Skeletal muscle cell (primary cell): ENCODE measurements around the gene SLIT3.
"Not testable (repeated sequence)": the region's sequence is repeated elsewhere in the genome, so short reads cannot be mapped to it uniquely, and the experiment has no call there.

Experiments used
- DNase-seq: peaks from one replicate; pipeline ENCODE4 v3.0.0-alpha.2; 2010; ENCODE audit warnings: low read depth
- H3K4me3 ChIP-seq: 2 replicates; pipeline ENCODE4 v1.5.1; 2011; ENCODE audit warnings: low read depth, mild to moderate bottlenecking, control low read depth, low read length, moderate library complexity

Gene SLIT3

DNA sequence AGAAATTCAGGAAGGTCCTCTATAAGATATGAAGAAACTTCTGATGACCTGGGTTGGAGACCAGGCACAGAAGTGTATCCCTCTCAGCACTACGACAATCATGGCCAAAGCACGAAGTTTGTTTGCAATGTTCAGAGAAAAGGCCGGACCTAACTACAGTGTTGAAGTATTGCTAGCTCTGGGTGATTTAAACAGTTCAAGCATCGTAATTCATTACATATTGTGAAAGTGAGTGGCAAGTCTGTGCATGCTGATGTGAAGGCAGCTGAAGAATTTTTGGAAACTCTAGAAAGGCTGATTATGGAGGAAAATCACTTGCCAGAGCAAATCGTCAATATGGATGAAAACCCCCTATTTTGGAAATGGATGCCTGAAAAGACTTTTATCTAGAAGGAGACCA is 654.6 kb downstream of the SLIT3 start:
- H3K4me3 ChIP-seq: no peak overlapping the region
- no peak for DNase-seq

DNA sequence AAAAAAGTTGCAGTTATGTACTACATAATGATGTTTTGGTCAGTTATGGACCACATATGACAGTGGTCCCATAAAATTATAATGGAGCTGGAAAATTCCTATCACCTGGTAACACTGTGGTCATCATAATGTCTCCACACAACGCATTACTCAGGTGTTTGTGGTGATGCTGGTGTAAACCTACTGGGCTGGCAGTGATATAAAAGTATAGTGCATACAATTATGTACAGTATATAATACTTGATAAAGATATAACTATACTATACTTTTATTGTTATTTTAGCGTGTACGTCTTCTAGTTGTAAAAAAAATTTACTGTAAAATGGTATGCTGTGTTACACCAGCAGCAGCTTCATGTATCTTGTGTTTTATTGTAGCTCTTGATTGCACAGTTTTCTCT is 655.7 kb downstream of the SLIT3 start:
- H3K4me3 ChIP-seq: no peak overlapping the region
- DNase-seq: no peak

DNA sequence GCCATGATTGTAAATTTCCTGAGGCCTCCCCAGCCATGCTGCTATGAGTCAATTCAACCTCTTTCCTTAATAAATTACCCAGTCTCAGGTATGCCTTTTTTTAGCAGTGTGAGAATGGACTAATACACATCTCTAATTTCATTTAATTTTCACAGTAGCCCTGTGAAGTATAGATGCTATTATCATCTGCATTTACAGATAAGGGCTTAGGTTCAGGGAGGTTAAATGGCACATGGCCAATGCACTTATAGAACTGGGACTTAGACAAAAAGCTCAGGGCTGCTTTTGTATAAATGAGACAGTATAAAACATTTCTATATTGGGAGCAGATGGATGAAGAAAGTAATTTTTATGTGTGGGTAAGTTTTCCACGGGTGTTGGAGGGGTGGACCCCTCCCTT is 658.9 kb downstream of the SLIT3 start:
- no peak overlapping the region for H3K4me3 ChIP-seq
- no peak for DNase-seq

DNA sequence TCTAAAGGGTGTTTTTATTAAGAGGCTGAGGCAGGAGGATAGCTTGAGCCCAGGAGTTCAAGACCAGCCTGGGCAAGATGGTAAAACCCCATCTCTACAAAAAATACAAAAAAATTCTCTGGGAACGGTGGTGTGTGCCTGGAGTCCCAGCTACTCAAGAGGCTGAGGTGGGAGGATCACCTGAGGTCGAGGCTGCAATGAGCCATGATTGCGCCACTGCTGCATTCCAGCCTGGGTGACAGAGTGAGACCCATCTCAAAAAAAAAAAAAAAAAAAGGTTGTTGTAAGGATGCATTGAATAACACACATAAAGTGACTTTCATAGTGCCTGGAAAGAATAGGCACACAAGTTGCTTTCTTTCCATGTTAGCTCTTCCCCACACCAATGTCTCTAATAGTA is 662.1 kb downstream of the SLIT3 start:
- not testable (repeated sequence) for DNase-seq, H3K4me3 ChIP-seq

DNA sequence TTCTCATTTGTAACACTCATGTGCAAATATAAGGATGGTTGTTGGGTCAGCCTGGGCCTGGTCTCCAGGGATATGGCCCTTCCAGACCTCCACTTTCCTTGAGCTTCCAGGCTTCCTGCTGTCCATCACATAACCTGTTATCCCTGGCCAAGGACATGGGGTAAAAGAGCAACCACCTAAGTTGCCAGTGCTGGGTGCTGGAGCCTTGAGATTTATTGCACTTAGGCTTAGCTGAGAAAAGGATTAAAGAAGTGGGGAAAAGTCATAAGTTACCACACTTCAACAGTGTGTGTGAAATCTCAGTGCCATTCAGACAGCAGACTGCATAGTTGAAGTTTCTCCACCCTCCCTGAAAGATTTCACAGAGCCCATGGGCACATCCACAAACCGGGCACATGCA is 663.1 kb downstream of the SLIT3 start:
- DNase-seq: no peak
- no peak overlapping the region for H3K4me3 ChIP-seq

DNA sequence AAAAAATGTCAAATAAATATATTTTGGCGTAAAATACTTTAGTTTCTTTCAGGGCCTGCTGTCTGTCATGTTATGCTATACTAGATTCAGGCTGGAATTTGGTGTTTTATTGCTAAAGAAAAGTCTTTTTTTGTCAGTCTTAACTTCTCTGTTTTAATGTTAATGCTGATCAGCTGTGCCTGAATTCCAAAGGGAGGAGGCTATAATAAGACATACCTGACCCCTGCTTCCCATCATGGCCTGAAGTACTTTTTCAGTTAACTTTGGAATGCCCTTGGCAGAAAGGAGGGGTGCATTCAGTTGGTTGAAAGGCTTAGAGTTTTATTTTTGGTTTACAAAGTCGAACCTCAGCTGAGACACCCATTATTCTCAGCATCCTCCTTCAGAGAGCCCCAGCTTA is 663.7 kb downstream of the SLIT3 start:
- no peak overlapping the region for H3K4me3 ChIP-seq
- DNase-seq: no peak

DNA sequence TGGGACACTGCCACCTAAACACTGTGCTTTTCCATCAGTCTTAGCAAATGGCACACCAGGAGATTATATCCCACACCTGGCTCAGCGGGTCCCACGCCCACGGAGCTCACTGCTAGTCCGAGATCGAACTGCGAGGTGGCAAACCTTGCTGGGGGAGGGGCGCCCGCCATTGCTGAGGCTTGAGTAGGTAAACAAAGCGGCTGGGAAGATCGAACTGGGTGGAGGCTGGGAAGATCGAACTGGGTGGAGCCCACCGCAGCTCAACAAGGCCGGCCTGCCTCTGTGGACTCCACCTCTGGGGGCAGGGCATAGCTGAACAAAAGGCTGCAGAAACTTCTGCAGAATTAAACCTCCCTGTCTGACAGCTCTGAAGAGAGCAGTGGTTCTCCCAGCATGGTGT is 670.0 kb downstream of the SLIT3 start:
- DNase-seq, H3K4me3 ChIP-seq: not testable (repeated sequence)

DNA sequence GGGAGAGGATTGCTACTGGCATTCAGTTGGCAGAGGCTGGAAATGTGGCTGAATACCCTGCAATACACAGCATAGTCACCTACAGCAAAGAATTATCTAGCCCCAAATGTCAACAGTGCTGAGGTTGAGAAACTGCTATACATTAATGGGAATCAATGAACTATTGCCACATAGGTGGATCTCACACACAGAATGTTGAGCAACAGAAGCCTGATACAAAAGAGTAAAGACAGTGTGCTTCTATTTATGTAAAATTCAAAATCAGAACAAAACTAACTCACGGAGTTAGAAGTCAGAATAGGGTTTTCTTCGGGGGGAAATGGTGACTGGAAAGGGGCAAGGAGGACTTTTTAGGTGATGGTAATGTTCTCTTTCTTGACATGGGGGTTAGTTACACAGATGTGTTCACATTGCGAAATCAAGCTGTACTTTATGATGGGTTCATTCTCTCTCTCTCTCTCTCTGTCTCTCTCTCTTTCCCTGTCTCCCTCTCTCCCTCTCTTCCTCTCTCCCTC is 676.0 kb downstream of the SLIT3 start:
- no peak overlapping the region for H3K4me3 ChIP-seq
- DNase-seq: peak; percentile 50

DNA sequence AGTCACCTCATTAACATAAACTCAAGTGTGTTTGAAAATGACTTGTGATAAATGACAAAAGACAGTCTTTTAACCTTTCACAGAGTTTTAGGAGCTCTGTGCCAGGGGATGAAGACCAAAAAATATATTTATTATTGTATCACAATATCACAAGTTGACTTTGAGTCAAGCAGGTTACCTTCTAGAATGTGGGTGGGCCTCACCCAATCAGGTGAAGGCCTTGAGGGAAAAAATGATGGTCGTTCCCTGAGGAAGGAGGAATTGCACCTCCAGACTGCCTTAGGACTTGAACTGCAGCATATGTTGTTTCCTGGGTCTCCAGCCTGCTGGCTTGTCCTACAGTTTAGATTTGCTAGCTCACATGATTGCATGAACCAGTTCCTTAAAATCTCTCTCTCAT is 680.1 kb downstream of the SLIT3 start:
- H3K4me3 ChIP-seq: no peak overlapping the region
- DNase-seq: no peak

DNA sequence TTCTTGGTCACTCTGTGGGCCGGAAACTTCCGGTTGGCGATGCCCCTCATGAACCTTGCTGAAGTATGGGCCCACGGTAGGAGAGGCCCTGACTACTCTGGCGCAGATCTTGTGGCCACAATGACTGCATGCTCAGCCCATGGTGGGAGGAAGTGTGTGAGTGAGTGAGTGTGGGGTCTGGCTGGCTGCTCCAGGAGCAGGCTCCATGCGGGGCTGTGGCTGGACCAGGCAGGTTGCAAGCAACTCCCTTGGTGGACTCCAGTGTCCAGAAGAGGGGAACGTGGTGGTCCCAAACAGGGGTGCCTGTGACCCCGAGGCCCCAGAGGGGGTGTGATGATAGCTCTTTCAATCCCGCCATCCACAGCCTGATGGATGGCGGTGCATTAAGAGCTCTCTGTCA is 686.3 kb downstream of the SLIT3 start:
- DNase-seq: no peak

DNA sequence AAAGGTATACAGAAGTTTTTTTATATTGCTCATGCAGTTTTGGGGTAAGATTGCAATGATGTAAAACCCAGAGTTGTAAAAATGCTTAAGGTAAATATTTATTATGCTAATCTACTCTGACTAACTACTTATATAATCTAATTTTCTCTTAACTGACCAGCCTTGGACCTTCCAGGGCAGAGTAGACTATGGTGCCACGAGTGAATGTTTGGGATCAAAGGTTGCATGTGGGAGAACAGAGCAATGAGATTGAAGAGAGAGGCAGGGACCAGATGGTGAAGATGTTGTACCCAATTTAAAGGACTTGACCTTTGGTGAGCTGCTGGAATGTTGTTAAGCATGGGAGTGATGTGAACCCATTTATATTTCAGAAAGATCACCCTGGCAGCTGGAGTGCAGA is 686.9 kb downstream of the SLIT3 start:
- no peak overlapping the region for H3K4me3 ChIP-seq
- DNase-seq: no peak

More for the DNA sequence above, 686.3 kb downstream of the SLIT3 start:
- H3K4me3 ChIP-seq: no peak overlapping the region

DNA sequence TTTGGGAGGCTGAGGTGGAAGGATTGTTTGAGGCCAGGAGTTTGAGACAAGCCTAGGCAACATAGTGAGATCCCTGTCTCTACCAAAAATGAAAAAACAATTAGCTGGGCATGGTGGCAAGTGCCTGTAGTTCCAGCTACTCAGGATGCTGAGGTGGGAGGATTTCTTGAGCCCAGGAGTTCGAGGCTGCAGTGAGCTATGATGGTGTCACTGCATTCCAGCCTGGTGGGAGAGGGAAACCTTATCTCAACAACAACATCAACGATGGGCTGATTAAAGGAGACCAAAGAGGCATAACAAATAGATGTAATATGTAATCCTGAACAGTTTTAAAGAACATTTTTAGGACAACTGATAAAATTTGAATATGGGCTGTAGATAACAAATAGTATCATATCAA is 687.5 kb downstream of the SLIT3 start:
- DNase-seq: no peak

DNA sequence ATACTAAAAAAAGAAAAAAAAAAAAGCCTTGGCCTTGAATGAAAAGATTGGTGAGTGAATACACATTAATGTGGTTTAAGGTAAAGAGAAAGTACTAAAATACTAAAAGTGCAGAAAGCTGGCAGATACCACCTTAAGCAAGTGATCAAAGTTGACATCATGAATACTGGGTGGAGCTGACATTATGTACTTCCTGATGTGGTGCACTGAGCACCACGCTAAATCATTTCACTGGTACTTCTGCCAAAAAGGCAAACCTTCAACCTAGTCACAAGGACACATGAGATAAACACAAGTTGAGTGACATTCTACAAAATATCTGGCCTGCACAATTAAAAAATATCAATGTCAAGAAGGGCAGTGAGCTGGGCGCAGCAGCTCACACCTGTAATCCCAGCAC is 687.9 kb downstream of the SLIT3 start:
- no peak for DNase-seq
- no peak overlapping the region for H3K4me3 ChIP-seq

More for the DNA sequence above, 687.5 kb downstream of the SLIT3 start:
- no peak overlapping the region for H3K4me3 ChIP-seq

DNA sequence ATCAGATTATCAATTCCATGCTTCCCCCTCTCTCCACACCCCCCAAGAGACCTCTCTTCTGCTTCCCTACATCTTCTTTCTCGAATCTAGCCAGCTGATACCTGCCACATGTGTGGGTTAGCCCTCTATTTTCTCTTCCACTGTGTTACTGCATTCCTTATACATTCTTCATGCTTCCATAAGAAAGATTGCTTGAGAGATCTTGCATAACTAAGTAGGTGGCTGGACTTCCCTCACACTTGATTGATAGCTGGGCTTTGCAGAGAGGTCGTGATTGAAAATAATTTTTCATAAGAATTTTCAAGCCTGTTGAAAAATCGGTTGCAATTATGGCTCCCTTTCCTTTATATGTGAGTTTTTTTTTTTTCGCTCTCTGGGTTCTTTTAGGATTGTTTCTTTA is 688.8 kb downstream of the SLIT3 start:
- no peak for DNase-seq
- H3K4me3 ChIP-seq: no peak overlapping the region
